OCI-LY7 (cell line): ENCODE results near the gene SLAMF1.

Source experiments
- CTCF ChIP-seq: fragments of 200-600 bp; sonication (generic); conservative IDR thresholded peaks from 2 replicates; pipeline ENCODE4 v1.5.1; 2014; ENCODE audit warnings: mild to moderate bottlenecking, antibody characterized with exemption, low read length, moderate library complexity, mixed read lengths
- EZH2phosphoT487 ChIP-seq: fragments of 200-600 bp; sonication (generic); IDR thresholded peaks from 2 replicates; pipeline ENCODE4 v1.6.1; 2018; ENCODE audit warnings: low read depth, borderline replicate concordance, mild to moderate bottlenecking, mixed run types, antibody characterized with exemption, low read length, moderate library complexity, mixed read lengths

GRCh38 chr1:160664573-160665051, 17.8 kb upstream of the SLAMF1 start:
- TF ChIP-seq CTCF: no peak
- TF ChIP-seq EZH2phosphoT487: no peak
